GM19023 (cell line): ENCODE data around the gene PEAK1.

Experiments
- ATAC-seq: cut with Tn5 transposase; IDR thresholded peaks from one replicate; pipeline ENCODE4 v1.9.1; 2021; ENCODE audit warnings: mild to moderate bottlenecking, moderate library complexity; ENCODE audit not compliant: unreplicated experiment

PEAK1 gene

GRCh38 chr15:77099741-77100463 is 320.0 kb downstream of the PEAK1 start:
- ATAC-seq = no peak

- no peak for ATAC-seq
These were observed 321.3 kb downstream of the PEAK1 start for GRCh38 chr15:77098572-77098971.

GRCh38 chr15:77097921-77098320 is 322.0 kb downstream of the PEAK1 start:
- no peak for ATAC-seq

GRCh38 chr15:77097248-77097721 is 322.6 kb downstream of the PEAK1 start:
- ATAC-seq = no peak

GRCh38 chr15:77096541-77096940 is 323.4 kb downstream of the PEAK1 start:
- ATAC-seq = no peak

- ATAC-seq = no peak
These were observed 323.8 kb downstream of the PEAK1 start for GRCh38 chr15:77096138-77096537.

GRCh38 chr15:77094397-77095030 is 325.4 kb downstream of the PEAK1 start:
- ATAC-seq = no peak

GRCh38 chr15:77093436-77093835 is 326.5 kb downstream of the PEAK1 start:
- ATAC-seq = no peak

- no peak for ATAC-seq
These were observed 328.8 kb downstream of the PEAK1 start for GRCh38 chr15:77091097-77091496.

GRCh38 chr15:77087213-77087612 is 332.7 kb downstream of the PEAK1 start:
- no peak for ATAC-seq

GRCh38 chr15:77085297-77085696 is 334.6 kb downstream of the PEAK1 start:
- no peak for ATAC-seq

- no peak for ATAC-seq
These were observed 335.5 kb downstream of the PEAK1 start for GRCh38 chr15:77084436-77084835.

- peak; percentile 87 for ATAC-seq
These were observed 336.3 kb downstream of the PEAK1 start for GRCh38 chr15:77083381-77084160.

GRCh38 chr15:77081971-77082370 is 337.9 kb downstream of the PEAK1 start:
- ATAC-seq = no peak

- ATAC-seq = no peak
These were observed 343.5 kb downstream of the PEAK1 start for GRCh38 chr15:77076323-77076915.

GRCh38 chr15:77075528-77075927 is 344.4 kb downstream of the PEAK1 start:
- no peak for ATAC-seq

GRCh38 chr15:77074350-77074749 is 345.6 kb downstream of the PEAK1 start:
- ATAC-seq = no peak

- no peak for ATAC-seq
These were observed 348.3 kb downstream of the PEAK1 start for GRCh38 chr15:77071305-77072223.

GRCh38 chr15:77070495-77071304 is 349.2 kb downstream of the PEAK1 start, which contains the start of gene TSPAN3:
Gene TSPAN3, minus strand, starts transcription at chr15:77071109. Its CDS starts 155 bp downstream, at chr15:77070954.
- ATAC-seq = peak; percentile 94
